Gastrocnemius medialis (tissue), 4 donors: ENCODE data around the gene GPR158.

Experiments used
- POLR2A ChIP-seq, 2 donors: fragments of 450-650 bp; IDR thresholded peaks; one replicate each; pipeline ENCODE4 v1.6.1; 2017; ENCODE audit warnings: antibody characterized with exemption in 2 of 2, mild to moderate bottlenecking in 2 of 2, moderate library complexity in 2 of 2
- TF ChIP-seq, protein P1 (sequence below), 5 experiments: fragments of 450-650 bp in 3 of 5; fragments of 200-600 bp in 2 of 5; sonication (generic) in 2 of 5; IDR thresholded peaks in 4 of 5; conservative IDR thresholded peaks in 1 of 5; 1 replicate in 4 of 5; 2 replicates in 1 of 5; pipeline ENCODE4 v1.5.1; 2016 to 2019; ENCODE audit warnings: antibody characterized with exemption in 5 of 5, mild to moderate bottlenecking in 3 of 5, moderate library complexity in 3 of 5

DNA sequence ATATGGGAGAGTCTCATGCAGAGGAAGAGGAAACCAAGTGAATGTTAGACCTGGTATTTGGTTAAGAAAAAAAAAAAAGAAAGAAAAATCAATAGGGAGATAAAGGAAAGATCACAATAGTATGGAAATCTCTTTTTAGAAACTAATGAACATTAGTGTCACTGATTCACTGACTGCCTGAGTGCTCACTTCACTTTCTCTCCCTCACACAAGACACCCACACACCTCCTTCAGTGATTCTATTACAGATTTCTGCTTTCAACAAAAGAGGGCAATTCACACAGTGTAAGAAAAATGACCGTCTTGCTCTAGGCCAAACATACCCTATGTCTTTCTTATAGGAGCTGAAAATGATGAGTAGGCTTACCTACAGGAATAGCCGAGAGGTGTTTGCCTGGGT is 6.0 kb downstream of the GPR158 start:
- TF ChIP-seq, protein P1, sequence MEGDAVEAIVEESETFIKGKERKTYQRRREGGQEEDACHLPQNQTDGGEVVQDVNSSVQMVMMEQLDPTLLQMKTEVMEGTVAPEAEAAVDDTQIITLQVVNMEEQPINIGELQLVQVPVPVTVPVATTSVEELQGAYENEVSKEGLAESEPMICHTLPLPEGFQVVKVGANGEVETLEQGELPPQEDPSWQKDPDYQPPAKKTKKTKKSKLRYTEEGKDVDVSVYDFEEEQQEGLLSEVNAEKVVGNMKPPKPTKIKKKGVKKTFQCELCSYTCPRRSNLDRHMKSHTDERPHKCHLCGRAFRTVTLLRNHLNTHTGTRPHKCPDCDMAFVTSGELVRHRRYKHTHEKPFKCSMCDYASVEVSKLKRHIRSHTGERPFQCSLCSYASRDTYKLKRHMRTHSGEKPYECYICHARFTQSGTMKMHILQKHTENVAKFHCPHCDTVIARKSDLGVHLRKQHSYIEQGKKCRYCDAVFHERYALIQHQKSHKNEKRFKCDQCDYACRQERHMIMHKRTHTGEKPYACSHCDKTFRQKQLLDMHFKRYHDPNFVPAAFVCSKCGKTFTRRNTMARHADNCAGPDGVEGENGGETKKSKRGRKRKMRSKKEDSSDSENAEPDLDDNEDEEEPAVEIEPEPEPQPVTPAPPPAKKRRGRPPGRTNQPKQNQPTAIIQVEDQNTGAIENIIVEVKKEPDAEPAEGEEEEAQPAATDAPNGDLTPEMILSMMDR (IDR thresholded peaks at IDR 0.05 in 4 of 5, conservative IDR thresholded peaks at IDR 0.05 in 1 of 5): no peak
- no peak for TF ChIP-seq POLR2A (IDR thresholded peaks at IDR 0.05)
